Mesodermal cell (in vitro differentiated cells): Measurements from ENCODE around the gene TMEM259.
"Not testable (repeated sequence)": the region's sequence is repeated elsewhere in the genome, so short reads cannot be mapped to it uniquely, and the experiment has no call there.

ENCODE experiments used
- H3K27ac ChIP-seq: 2 replicates; pipeline ENCODE4 v1.7.0; 2013; ENCODE audit warnings: mild to moderate bottlenecking, low read depth, low read length, moderate library complexity; ENCODE audit not compliant: severe bottlenecking
- H3K36me3 ChIP-seq: 2 replicates; pipeline ENCODE4 v1.7.1; 2013; ENCODE audit warnings: mild to moderate bottlenecking, low read length, moderate library complexity; ENCODE audit not compliant: control insufficient read depth, insufficient read depth
- H3K4me1 ChIP-seq: one replicate; pipeline ENCODE4 v1.7.1; 2013; ENCODE audit warnings: mild to moderate bottlenecking, low read length; ENCODE audit not compliant: insufficient read depth, control insufficient read depth, poor library complexity, severe bottlenecking
- H3K4me3 ChIP-seq: 2 replicates; pipeline ENCODE4 v1.7.0; 2013; ENCODE audit warnings: low read length, control low read depth, mild to moderate bottlenecking; ENCODE audit not compliant: insufficient read depth, poor library complexity, severe bottlenecking; ENCODE audit errors: extremely low read depth
- H3K9me3 ChIP-seq: 2 replicates; pipeline ENCODE4 v1.7.1; 2013; ENCODE audit warnings: mild to moderate bottlenecking, low read length, moderate library complexity; ENCODE audit not compliant: control insufficient read depth
- WGBS, 2 experiments: methylation state at CpG; one replicate each; pipeline ENCODE4 v1.1.5; 2013; ENCODE audit warnings: missing lambda C conversion rate in 2 of 2; ENCODE audit not compliant: insufficient coverage in 2 of 2; 5-methylcytosine and 5-hydroxymethylcytosine counted together

TMEM259 gene

DNA sequence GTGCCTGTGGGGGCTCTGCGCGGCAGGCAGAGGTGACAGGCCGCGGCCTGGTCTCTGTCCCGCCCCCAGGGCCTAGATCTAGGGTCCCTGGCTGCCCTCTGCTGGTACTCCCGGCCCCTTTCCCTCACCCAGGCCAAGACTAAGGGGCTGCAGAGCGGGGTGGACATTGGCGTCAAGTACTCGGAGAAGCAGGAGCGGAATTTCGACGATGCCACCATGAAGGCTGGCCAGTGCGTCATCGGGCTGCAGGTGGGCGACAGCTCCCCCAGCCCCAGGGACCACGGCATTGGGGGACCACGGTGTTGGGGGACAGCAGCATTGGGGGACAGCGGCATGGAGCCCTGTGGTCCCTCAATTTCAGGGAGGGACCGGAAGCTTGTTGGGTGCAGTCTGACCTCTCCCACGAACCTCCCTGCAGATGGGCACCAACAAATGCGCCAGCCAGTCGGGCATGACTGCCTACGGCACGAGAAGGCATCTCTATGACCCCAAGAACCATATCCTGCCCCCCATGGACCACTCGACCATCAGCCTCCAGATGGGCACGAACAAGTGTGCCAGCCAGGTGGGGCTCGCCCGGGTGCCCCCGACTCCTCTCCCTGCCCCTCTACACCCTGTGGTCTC, 15.2 kb upstream of the TMEM259 start:
- no peaks in the 10 kb centered on the region for H3K9me3 ChIP-seq
- H3K4me3 ChIP-seq, result no peak overlapping the region
- WGBS, 2 experiments, result 89 to 90% methylated on average over 23 to 29 of the region's 29 CpGs
- H3K27ac ChIP-seq, result no peak overlapping the region
- peaks cover 55% of the 10 kb centered on the region for H3K36me3 ChIP-seq
- peaks cover 3% of the 10 kb centered on the region for H3K4me1 ChIP-seq

DNA sequence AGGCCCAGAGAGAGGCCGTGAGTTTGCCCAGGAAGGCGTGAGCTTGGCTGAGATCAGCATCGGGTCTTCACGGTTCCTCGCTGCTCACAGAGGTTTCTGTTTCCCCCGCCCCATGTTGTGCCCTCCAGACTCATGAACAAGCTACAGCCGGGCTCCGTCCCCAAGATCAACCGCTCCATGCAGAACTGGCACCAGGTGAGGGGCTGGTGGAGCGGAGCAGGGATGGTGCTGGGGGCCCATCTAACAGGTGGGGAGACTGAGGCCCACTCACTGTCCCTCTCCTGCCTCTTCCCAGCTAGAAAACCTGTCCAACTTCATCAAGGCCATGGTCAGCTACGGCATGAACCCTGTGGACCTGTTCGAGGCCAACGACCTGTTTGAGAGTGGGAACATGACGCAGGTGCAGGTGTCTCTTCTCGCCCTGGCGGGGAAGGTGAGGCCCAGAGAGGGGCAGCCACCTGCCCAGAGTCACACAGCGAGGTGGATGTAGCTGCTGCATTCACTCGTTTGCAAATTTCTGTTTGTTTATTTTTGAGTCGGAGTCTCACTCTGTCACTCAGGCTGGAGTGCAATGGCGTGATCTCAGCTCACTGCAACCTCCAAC, 11.4 kb upstream of the TMEM259 start:
- Histone ChIP-seq H3K4me1 (peaks cover 2% of the 10 kb centered on the region), H3K36me3 (peaks cover 54% of the 10 kb centered on the region), H3K9me3 (no peaks in the 10 kb centered on the region), H3K4me3 (no peak overlapping the region), H3K27ac (no peak overlapping the region)
- 91 to 93% methylated on average over 19 to 20 of the region's 20 CpGs for WGBS, 2 experiments

DNA sequence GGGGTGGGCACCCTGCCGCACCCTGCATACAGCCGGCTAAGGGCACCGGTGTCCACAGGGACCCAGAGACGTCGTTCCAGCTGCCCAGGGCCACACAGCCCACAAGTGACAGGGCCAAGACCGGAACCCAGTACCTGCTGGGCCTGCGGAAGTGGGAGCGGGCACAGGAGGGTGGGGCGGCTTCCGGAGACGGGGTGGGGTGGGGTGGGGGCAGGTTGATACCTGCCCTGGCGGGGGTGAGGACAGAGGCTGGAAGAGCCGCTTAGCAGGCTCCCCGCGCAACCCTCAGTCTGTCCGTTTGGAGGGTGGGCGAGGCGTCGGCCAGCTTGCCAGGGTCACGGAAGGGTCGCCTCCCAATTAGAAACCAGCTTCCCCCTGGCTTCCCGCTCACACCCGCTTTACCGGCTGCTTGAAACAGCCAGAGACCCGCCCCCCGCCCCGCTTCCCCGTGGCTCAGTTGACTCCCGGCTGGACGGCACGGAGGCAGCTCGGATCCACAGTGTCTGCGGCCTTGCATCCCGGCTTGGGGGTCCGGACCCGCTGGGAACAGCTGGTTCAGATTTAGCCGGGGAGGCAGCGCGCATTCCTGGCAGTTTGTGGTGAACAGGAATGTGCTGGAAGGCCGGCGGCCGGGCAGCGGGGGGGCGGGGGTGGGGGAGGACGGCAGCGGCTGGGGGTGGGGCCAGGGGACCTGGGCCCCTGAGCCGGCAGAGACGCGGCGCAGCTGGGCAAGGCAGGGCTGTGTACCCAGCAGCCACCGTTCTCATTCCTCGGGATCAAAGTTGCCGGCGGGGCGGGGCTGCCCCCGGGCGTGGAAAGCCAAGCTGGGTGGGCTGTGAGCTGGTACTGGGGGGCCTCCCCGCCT, 7.4 kb upstream of the TMEM259 start:
- 3 to 6% methylated on average over 35 of the region's 58 CpGs for WGBS, 2 experiments
- Histone ChIP-seq H3K27ac (peak overlapping the region; percentile 94), H3K4me3 (peak overlapping the region; percentile 92), H3K9me3 (no peaks in the 10 kb centered on the region), H3K4me1 (peaks cover 5% of the 10 kb centered on the region), H3K36me3 (peaks cover 33% of the 10 kb centered on the region)

DNA sequence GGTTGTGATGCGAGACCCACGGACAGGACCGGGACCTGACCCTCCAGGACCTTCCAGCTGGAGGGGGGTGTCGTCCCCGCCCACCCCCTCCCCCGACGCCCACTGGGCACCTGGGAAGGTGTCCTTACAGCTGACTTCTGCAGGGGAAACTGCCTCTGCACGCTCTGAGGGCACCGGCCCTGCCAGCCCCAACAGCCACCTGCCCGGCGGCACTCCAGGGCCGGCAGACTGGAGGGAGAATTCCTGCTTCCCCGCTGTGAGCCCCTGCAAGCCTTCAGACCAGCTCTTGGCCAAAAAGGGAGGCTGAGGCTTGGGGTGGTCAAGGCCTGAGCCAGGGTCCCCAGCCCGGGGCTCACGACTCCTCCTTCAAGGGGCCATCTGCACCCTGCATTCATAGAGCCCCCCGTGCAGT, 6.7 kb upstream of the TMEM259 start:
- peak overlapping the region; percentile 92 for H3K4me3 ChIP-seq
- peaks cover 26% of the 10 kb centered on the region for H3K36me3 ChIP-seq
- H3K4me1 ChIP-seq, result peaks cover 5% of the 10 kb centered on the region
- peak overlapping the region; percentile 94 for H3K27ac ChIP-seq
- H3K9me3 ChIP-seq, result no peaks in the 10 kb centered on the region
- WGBS, 2 experiments, result 1 to 6% methylated on average over 16 of the region's 16 CpGs

DNA sequence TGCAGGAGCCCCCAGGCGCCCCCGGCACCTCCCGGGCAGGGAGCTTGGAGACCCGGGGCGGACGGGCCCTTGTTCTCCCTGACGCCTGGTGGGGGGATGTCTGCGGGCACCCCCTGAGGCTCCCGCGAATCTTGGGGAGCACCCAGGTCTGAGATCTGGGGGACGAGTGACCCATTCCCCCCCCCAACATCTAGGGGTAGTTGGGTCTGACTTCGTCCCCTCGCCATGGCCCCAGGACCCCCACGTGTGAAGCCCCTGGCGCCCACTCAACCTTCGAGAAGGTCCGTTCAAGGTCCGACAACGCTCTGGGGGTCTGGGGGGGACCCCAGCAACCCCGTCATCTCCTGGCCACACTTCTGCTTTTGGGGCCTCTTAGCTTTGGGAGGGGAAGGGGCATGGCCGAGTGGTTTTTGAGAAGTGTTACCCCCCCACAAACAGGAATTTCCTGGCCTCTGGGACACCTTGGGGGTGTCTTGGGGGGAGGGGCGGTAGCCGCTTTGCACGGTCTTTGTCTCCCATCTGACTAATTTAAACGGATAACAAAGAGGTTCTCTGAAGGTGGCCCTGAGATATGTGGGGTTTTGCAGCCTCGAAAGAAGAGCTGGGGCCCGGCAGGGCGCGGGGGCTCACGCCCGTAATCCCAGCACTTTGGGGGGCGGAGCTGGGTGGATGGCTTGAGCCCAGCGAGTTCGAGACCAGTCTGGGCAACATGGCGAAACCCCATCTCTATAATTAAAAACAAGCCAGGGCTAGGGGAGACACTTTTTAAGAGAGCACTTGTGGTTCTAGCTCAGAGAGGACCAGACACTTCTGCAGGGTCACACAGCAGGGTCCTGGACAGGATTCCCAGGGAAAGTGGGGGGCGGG, 6.1 kb upstream of the TMEM259 start:
- H3K36me3 ChIP-seq, result peaks cover 20% of the 10 kb centered on the region
- H3K9me3 ChIP-seq, result no peaks in the 10 kb centered on the region
- H3K4me1 ChIP-seq, result peaks cover 5% of the 10 kb centered on the region
- peak overlapping the region; percentile 92 for H3K4me3 ChIP-seq
- peak overlapping the region; percentile 94 for H3K27ac ChIP-seq
- WGBS, 2 experiments, result 0 to 1% methylated on average over 12 to 15 of the region's 36 CpGs

DNA sequence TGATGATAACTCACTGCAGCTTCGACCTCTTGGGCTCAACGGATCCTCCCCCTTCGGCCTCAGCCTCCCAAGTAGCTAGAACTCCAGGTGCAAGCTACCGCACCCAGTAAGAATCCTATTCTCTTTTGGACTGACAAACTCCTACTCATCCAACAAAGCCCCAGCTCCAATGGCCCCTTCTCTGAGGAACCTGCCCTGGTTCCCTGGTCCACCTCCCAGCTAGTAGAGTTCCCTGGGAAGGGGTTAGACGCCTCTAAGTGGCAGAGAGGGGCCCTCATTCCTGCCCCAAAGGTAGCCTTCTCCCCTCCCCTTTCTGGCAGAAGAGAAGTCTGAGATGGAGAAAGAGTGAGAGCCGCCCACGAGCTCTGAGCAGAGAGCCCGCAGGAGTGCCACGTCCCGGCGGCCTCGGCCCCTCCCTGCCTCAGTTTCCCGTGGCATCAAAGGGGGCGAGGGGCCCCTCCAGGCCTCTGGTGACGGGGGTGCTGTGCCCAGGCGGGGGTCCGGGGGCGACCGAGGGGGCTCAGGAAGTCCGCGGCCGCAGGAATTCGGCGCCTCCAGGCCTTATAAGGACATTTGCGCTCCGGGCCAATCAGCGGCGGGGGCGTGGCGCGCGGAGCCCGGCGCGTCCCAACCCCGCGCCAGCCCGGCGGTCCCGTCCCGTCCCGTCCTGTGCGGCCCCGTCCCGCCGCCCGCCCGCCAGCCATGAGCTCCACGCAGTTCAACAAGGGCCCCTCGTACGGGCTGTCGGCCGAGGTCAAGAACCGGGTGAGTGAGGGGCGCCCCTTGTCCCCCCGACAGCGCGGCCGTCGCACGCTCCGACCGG, 5.2 kb upstream of the TMEM259 start, which contains the start of gene CNN2:
TSS of gene CNN2 (plus strand) at position 649 of the 823 bp plus-strand sequence. CDS start at position 703, 54 bp downstream.
- WGBS, 2 experiments, result 0 to 1% methylated on average over 50 to 53 of the region's 63 CpGs
- H3K4me1 ChIP-seq, result peaks cover 5% of the 10 kb centered on the region
- peak within 1 kb of the TSS; percentile 94 for H3K27ac ChIP-seq
- peaks cover 14% of the 10 kb centered on the region for H3K36me3 ChIP-seq
- no peaks in the 10 kb centered on the region for H3K9me3 ChIP-seq
- peak within 1 kb of the TSS; percentile 92 for H3K4me3 ChIP-seq

DNA sequence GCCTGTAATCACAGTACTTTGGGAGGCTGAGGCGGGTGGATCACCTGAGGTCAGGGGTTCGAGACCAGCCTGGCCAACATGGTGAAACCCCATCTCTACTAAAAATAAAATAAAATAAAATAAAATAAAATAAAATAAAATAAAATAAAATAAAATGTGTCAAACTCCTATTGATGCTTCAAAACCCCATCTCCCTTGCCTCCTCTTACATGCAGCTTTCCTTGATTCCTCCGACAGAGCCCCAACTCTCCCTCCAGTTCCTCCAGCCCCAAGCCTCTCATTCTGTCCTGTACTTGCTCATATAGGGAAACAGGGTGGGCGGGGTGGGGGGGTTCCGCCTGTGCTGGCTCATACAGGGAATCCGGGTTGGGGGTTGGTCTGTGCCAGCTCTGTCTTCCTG, 4.2 kb upstream of the TMEM259 start:
- not testable (repeated sequence) for H3K4me1 ChIP-seq, H3K36me3 ChIP-seq, H3K9me3 ChIP-seq, H3K27ac ChIP-seq, H3K4me3 ChIP-seq
- 90 to 100% methylated on average over 1 to 2 of the region's 6 CpGs for WGBS, 2 experiments

DNA sequence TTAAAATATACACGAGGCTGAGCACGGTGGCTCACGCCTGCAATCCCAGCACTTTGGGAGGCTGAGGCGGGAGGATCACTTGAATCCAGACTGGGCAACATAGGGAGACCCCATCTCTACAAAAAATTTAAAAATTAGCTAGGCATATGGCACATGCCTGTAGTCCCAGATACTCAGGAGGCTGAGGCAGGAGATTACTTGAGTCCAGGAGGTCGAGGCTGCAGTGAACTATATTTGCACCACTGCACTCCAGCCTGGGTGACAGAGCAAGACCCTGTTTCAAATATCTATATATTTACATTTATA, 2.9 kb upstream of the TMEM259 start:
- H3K27ac ChIP-seq, H3K36me3 ChIP-seq, H3K4me3 ChIP-seq, H3K9me3 ChIP-seq: not testable (repeated sequence)
- H3K4me1 ChIP-seq, result peaks cover 15% of the 10 kb centered on the region
- WGBS, 2 experiments, result 87 to 96% methylated on average over 5 of the region's 5 CpGs

DNA sequence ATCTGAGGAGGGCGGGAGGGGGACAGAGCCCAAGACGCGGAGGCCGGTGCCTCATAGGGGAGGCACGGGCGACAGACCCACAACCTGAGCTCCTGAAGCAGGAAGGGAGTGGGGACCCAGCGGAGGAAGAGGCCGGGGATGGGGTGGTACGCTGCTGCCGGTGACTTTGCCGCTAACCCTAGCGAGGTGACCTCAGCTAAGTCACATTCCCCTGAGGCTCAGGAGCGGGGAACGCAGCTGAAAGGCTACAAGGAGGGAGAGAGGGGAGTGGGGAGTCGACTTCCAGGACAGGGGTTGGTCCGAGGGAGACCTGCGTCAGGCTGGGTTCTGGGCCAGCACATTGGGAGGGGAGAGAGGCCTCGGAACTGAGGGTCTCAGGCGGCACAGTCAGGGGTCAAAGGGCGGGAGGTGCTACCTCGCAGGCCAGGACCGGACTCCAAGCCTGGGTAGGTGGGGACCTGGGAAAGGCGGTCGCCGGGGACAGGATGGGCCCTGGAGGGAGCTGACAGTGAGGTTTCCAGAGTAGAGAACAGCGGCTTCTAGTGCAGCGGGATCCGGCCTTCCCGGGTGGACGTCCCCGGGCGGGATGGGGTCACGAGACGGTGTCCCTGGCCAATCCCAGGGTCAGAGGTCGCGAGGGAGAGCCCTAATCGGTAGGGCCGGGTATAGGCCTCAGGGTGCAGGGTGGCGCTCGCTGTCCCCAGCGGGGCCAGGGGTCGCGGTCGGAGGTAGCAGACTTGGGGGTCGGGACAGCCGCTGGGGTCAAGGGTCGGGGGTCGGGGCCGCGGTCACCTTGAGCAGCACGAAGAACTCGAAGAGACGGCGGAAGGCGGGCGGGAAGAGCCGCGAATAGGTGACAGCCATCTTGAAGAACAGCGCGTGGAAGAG, 699 bp downstream of the TMEM259 start:
- H3K9me3 ChIP-seq, result no peaks in the 10 kb centered on the region
- H3K27ac ChIP-seq, result peak overlapping the region; percentile 99
- peaks cover 41% of the 10 kb centered on the region for H3K4me1 ChIP-seq
- H3K4me3 ChIP-seq, result peak overlapping the region; percentile 91
- peaks cover 15% of the 10 kb centered on the region for H3K36me3 ChIP-seq
- 4 to 5% methylated on average over 49 to 51 of the region's 60 CpGs for WGBS, 2 experiments
